Upper lobe of left lung (tissue), 4 donors: Measurements from ENCODE around the gene UBE2N.

Source experiments
- EP300 ChIP-seq, 4 donors: sonication (generic); formaldehyde crosslinking; IDR thresholded peaks; one replicate each; pipeline ENCODE4 v1.5.1; 2017; ENCODE audit warnings: antibody characterized with exemption in 4 of 4, control low read depth in 2 of 4
- TF ChIP-seq, protein P1 (sequence below), 6 experiments: fragments of 450-650 bp in 4 of 6; fragments of 200-600 bp in 2 of 6; sonication (generic) in 2 of 6; IDR thresholded peaks; one replicate each; pipeline ENCODE4 v1.5.1; 2016 to 2019; ENCODE audit warnings: antibody characterized with exemption in 6 of 6

DNA sequence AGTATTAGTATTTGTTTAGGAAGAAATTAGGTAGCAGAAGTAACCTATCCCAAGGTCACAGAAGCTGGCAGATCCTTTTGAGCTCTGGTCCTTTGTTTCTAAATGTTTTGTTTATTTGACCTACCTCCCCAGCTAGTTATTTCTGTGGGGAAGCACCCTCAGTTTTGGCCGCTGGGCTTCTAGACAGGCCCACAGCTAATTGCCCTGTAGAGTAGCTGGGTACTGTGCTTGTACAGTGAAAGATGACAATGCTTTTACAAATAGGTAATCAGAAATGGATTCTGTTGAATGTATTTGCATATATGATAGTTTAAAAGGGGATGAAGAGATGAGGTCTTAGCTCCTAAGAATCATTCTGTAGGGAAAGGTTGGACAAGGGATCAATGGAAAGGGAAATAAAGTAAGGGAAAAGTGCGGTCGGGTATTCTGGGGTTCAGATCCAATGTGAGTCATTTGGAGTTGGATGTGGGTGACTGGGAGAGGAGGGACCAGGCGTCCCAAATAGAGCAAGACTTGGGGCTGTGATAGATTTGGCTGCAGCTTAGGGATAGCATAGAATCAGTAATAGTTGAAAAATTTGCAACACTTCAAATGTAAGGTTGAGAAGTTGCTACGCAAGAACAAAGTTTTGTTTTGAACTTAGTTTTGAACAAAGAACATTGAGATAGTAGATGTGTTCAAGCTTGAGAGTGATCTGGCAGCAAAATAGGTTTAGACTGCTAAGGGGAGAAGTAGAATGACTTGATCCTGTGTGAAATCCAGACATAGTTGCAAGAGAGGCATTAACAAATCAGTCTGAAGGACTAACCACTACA is 60.4 kb downstream of the UBE2N start:
- TF ChIP-seq, protein P1, sequence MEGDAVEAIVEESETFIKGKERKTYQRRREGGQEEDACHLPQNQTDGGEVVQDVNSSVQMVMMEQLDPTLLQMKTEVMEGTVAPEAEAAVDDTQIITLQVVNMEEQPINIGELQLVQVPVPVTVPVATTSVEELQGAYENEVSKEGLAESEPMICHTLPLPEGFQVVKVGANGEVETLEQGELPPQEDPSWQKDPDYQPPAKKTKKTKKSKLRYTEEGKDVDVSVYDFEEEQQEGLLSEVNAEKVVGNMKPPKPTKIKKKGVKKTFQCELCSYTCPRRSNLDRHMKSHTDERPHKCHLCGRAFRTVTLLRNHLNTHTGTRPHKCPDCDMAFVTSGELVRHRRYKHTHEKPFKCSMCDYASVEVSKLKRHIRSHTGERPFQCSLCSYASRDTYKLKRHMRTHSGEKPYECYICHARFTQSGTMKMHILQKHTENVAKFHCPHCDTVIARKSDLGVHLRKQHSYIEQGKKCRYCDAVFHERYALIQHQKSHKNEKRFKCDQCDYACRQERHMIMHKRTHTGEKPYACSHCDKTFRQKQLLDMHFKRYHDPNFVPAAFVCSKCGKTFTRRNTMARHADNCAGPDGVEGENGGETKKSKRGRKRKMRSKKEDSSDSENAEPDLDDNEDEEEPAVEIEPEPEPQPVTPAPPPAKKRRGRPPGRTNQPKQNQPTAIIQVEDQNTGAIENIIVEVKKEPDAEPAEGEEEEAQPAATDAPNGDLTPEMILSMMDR (IDR thresholded peaks at IDR 0.05) = no peak
- TF ChIP-seq EP300 (IDR thresholded peaks at IDR 0.05) = no peak
